GM19099 (cell line): ENCODE results near the gene NCOA7.

ENCODE experiments used
- POLR2A ChIP-seq: IDR thresholded peaks from 3 replicates; pipeline ENCODE4 v1.6.1; 2011; ENCODE audit warnings: low read depth; ENCODE audit not compliant: insufficient read length; ENCODE audit errors: extremely low read depth

Gene NCOA7

DNA sequence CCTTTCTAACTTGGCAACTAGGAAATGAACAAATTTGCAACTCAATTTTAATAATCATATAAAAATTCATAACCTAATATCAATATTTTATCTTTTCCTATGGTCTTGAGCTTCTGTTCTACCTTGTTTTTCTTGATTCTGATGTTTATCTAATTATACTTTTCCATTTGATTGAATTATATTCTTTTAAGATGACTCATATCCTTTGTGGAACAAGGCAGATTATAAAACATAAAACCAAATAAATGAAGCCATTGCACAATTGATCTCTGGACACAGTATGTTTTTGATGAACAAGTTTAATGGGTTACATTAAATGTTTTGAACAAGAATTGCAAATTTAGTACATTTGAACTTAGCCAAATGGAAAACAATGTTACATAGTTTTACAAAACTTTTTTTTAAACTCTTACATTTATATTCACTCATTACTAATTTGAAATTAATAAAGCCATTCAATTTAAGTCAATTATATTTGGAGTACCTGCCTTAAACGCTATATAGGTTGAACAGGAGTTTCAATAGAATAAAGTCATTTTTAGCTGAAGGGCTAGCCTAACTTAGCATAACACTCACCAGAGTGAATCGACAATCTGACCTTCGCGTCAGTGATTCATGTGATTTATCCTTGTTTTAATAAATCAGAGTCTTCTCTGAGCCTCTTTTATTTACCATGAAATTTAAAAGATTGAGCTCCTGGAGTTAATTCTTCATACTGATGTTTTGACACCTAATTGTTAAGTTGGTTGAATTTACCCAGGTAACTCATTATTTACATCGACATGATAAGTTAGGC is 3.8 kb downstream of the NCOA7 start:
- no peak for TF ChIP-seq POLR2A

- no peak for TF ChIP-seq POLR2A
These were observed 4.5 kb downstream of the NCOA7 start for GRCh38 chr6:125795301-125795700.

DNA sequence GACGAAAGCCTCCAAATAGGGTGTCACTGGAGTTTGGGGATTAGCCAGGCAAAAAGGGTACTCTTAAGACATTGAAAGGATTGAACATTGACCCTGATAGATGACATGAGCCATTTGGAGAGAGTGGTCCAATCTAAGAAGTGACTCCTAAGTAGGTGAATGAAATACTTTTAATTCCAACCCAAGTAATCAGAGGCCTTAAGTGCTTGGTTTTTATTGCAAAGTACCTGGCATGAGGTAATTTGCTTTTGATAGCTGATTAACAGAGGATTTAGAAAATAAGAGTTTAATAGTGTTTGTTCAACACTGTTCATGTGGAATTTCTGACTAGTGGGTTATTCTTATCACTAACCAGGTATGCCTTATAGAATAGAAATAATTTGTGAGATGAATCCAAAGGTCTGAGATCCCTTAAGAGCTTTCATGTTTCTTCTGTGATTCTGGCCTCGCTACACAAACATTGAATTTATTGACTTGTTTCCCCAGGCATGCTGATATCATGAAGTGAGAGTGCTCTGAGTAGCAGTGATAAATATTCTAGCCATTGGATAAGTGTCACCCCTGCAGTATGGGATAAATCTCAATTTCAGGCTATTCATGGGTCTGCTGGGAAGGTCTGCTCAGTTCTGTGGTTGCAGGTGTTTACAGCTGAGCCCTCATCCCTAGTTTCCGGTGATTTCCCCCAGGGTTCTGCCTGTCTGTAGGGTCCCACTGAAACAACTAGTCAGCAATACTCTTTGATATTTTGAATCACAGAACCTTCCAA is 6.5 kb downstream of the NCOA7 start:
- TF ChIP-seq POLR2A, result no peak

DNA sequence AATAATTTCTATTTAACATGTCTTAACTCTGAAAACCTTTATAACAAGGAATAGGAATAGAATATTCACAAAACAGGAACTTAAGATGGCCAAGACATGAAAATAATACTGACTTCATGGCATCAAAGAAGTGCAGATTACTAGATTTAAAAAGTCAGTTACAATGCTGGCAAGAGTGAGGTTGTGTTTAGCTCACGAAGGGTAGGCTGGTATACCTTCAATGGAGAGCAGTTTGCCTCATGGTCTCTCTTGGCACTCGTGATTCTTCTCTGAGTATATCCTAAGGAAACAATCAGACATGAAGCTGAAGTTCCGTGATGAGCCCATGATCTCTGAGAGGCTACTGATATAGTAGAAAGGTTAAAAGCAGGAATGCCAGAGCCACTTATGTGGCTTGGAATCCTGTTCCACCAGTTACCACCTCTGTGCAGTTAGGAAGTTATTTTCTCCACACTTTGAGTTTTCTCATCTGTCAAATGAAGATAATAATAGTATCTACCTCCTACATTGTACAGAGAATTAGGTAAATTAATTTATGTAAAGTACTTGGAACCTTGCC is 7.2 kb downstream of the NCOA7 start:
- TF ChIP-seq POLR2A, result no peak

- no peak for TF ChIP-seq POLR2A
These were observed 8.2 kb downstream of the NCOA7 start for GRCh38 chr6:125798734-125799508.

- TF ChIP-seq POLR2A, result no peak
These were observed 11.6 kb downstream of the NCOA7 start for GRCh38 chr6:125802383-125802782.

DNA sequence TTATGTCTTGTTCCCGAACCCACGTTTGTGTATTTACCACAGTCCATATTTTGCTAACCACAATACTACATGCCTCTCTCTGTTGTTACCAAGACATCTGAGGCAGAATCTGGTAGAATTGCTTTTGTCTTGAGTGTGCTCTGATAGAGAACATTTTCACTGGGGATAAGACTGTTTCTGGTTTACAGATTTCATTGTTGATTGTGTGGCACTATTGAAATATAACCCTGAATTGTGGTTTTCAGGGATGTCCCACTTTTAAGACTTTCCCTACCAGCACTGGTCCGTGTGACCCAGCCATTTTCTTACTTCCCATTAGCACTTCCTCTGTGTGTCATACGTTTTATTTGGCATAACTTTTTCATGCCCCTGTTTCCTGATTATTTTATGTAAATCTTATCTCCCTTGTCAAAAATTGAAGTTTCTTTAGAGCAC is 12.2 kb downstream of the NCOA7 start:
- TF ChIP-seq POLR2A, result no peak

- TF ChIP-seq POLR2A, result no peak
These were observed 13.5 kb downstream of the NCOA7 start for GRCh38 chr6:125804264-125804663.

DNA sequence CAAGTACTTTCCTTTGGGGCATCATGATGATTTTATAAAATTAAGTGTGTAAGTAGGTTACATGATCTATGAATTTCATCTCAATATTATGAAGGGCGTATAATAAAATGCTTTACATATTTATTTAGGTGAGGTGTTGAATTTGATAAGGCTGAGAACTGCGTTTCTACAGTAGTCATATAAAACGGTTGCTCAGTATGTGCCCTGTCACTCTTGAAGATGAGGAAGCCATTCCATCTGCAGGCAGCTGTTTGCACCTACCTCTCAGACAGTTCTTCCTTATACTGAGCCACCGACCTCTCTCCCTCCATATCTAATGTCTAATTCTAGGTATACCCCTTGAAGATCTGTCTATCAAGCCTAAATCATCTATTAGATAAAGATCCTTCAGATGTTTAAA is 16.1 kb downstream of the NCOA7 start:
- TF ChIP-seq POLR2A, result no peak

- no peak for TF ChIP-seq POLR2A
These were observed 16.5 kb downstream of the NCOA7 start for GRCh38 chr6:125807293-125807692.

- no peak for TF ChIP-seq POLR2A
These were observed 17.3 kb downstream of the NCOA7 start for GRCh38 chr6:125808060-125808459.

DNA sequence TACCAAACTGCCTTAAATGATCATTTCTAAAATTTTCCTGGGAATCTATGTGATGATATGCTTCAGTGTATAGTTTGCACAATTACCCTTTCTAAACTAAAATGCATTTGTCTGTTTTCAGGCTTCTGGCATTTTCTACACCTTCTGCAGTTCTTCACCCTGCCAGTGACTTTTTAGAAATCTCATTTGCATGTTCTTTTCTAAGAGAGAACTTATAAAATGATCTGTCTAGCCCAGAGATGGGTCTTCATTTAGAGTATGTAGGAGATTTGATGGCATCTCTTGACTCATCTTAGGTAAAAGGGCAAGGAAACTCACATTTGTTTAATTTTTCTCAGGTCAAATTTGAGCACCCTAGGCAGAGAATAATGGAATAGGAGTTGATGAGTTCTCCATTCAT is 17.8 kb downstream of the NCOA7 start:
- no peak for TF ChIP-seq POLR2A

GRCh38 chr6:125809570-125810170 is 18.9 kb downstream of the NCOA7 start:
- TF ChIP-seq POLR2A, result no peak

- TF ChIP-seq POLR2A, result no peak
These were observed 19.7 kb downstream of the NCOA7 start for GRCh38 chr6:125810445-125810844.

DNA sequence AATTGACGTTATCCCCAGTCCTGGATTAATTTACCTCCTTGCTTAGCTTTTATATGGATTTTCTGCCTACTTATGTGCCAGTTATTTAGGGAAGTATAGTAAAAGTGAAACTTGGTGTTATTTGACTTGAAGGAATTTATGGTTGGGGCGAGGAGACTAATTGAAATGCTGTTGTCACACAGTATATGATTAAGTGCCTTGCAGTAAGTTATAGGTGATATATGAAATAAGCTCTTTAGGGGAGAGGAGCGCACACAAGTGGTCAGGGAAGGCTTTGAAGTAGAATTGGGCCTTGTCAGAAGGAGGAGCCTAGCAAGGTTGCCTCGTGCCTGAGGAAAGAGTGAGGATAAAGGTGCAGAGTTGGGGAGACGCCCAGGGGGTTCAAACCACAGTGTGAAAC is 20.5 kb downstream of the NCOA7 start:
- no peak for TF ChIP-seq POLR2A
